Dermis microvascular lymphatic vessel endothelial cell (primary cell): ENCODE data around the gene HMCN1. TPM values are rescaled to one million over a fixed set of nuclear protein-coding genes. Genes with fewer than 3 reads are reported as not detected.
"Not testable (repeated sequence)": the region's sequence is repeated elsewhere in the genome, so short reads cannot be mapped to it uniquely, and the experiment has no call there.

Experiments used
- DNase-seq, 2 donors: peaks; one replicate each; pipeline versions ENCODE4 v3.0.0 to v3.0.0-alpha.2; 2010; ENCODE audit warnings: low read depth in 2 of 2
- total RNA-seq: library from RNA; depleted of rRNA; stranded (reverse); fragments of >200 nt; gene quantifications from 2 replicates; pipeline ENCODE4 v1.2.1, GENCODE V29; 2014

The HMCN1 gene
- total RNA-seq, 1 donor from 2014 or later, result 4.0 TPM

DNA sequence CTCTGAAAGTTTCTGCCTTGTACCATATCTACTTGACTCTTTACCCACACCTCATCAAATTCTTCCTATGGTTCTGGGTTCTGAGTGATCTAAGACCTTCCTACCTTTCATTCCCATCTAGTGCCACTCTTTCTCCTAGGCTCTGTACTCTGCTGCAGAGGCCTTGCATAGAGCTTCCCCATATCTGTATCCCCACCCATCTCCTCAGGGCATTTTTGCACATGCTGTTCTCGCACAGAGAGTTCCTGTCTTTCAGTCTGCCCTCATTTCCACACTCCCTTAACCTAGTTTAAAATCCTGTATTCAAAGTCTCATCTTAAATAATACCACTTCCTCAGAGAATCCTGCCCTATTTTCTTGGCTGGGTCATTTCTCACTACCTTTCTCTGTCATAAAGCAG, 114.8 kb downstream of the HMCN1 start:
- DNase-seq, result no peak

DNA sequence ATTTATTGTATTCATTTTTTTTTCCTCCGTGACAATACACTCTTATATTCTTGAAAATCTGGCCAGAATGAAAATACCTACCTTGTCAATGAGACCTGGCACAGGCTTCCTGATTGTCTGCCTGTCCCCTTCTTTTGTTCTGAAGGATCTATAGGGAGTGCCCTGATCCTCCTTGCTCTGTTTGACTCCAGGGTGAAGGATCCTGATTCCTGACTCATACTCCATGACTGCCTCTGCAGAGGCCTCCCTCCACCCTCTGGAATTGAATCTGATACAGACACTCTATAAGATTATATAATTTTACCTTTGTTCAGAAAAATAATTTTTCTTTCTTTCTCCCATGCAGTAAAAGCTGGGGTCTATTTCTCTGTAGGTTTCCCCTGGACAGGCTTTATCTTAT, 116.2 kb downstream of the HMCN1 start:
- no peak for DNase-seq

DNA sequence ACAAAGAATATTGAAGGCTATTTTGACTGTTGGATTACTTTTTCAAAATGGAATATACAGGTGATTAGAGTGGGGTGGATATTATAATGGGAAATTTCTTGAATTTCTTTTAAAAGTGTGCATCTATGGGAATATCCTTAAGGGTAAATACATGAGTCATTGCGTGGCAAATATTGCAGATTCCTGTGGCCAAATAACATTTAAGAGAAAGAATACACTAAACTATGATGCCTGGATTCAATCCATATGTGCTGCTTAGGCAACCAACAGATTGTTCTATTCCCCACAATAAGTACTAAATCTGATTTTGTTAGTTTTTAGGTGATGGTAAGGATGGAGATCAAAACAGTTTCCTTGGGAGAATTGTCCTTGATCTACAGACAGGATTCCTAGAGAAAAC, 119.5 kb downstream of the HMCN1 start:
- no peak for DNase-seq

DNA sequence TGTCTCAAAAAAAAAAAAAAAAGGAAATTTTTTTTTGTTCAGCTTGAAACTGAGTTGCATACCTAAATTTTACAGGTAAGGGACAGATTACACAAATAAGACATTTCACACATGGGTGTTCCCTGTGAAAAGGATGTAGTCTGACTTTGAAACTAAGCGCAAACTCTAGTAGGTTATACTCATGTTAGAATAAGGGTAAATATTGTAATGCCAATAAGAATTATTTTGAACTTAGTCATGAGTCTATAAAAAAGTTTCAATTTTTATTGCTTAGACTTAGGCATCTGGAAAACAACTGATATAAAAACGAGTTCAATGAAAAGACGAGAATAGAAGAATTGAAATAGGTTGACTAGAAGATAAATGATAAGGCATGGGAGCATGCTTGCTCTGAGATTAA, 122.3 kb downstream of the HMCN1 start:
- DNase-seq, result no peak

DNA sequence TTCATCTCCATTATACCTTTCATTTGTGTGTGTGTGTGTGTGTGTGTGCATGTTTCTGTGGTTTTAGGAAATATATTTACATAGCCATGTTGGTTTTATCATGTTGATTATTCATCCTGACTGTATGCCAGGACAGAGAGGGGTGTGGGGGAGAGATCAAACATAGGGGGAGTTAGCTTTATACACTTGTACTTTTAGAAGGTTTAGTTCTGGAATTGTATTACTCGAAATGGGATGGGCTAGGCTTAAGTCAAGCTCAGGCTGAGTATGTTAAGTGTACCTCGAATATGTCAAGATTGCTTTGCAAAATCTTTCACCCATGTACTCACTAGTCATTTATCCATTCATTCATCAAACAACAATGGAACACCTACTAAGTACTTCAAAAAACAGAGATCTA, 123.3 kb downstream of the HMCN1 start:
- DNase-seq, result no peak

DNA sequence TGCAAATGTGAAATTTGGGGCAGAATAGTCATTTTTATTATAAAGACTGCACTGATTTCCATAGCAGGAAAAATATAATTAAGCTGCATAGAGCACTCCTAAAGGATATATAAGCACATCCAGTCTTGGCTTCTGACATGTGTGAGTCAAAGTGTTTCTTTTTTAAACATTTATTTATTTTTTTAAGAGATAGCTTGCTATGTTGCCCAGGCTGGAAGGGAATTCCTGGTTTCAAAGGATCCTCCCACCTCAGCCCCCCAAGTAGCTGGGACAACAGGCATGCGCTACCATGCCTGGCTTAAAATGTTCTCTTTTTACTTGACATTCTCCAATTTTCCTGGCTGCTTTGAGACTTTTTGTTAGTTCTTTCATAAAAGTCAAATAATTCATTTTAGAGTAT, 126.1 kb downstream of the HMCN1 start:
- DNase-seq, result no peak

DNA sequence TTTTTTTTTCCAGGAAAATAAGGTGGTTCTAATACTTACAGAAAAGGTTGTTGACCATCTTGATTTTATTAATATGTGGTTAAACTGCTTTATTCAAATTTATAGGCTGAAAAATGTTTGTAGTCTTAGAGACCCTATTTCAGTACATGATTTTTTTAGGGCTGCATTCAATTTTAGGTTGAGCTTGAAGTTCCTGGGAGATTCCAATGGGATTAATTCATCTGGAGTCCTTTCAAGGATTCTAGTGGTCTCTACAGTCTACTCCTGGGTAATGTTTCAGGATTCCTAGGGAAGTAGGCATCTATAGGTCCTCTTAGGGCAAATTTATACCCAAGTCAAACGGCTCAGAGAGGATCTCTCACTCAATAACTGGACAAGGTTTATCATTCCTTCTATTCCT, 126.7 kb downstream of the HMCN1 start:
- DNase-seq, result no peak

DNA sequence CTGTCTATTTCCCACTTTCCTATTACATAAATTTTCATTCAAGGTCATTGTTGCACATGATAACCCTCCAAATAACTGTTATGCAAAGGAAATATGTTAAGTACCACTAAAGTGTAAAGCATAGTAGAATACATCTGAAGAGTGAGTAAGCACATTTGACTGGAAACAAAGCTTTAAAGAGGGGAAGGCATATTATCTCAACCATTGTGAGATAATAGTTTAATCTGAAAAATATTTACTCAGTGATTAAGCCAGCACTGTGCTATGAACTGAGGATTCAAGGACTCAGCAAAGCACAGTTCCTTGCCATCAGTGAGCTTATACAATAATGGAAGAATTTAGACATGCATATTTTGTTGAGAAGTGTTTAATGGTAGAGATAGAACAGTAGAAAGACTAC, 127.4 kb downstream of the HMCN1 start:
- peak in 1 of 2 donors; percentile 5 for DNase-seq

DNA sequence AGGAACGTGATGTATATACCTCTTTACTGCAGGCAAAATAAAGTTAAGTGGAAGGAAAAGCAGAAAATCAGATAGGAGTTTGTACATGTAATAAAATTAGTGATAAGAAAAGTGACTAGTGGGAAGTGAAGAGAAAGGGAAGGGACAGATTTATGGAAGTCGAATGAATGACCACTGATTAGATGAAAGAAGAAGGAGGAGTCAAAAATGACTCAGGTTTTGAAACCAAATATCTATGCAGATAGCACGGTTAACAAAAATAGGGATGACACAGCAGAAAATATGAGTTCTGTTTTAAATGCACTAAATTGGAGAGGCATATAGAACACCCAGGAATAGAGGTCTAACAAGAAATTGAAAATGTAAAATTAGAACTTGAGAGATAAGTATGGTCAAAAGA, 128.0 kb downstream of the HMCN1 start:
- DNase-seq, result peak in 1 of 2 donors; percentile 1

DNA sequence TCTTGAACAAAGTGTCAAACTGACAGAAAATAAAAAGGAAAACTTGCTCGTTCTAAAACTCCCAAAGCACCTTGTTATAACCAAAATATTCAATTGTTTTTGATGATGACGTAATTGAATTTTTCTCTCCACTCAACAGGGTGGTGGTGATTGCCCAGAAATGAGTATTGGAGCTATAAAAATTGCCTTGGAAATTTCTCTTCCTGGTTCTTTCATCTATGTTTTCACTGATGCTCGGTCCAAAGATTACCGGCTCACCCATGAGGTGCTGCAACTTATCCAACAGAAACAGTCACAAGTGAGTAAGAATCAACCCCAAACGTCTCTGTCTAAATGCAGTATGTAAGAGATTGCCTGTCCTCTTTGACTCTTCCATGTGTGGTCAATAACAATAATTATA, 130.1 kb downstream of the HMCN1 start:
- no peak for DNase-seq

DNA sequence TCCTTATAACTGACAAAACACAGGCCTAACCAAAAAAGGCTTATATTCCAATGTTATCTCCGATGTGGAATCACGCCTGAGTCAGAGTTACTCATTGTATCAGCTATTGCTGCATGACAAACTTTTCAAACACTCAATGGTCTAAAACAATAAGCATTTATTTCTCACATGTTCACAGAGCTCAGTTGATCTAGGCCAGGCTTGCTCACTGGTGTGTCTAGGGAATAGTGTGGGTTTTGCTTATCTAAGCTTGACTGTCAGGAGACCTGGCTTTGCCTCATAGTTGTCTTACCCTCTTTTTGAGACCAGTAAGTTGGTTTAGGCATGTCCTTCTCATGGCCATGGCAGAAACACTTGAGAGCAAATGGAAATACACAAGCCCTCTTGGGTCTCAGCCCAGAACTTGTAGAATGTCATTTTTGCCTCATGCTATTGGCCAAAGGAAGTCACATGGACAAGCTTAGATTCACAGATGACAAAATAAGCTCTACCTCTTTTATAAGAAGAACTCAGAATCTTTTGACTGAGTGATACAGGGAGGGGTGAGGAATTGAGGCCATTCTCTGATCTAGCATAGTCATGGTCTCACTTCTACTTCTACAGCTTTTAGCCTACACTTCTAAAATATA, 130.8 kb downstream of the HMCN1 start:
- DNase-seq, result peak in 1 of 2 donors; percentile 15

DNA sequence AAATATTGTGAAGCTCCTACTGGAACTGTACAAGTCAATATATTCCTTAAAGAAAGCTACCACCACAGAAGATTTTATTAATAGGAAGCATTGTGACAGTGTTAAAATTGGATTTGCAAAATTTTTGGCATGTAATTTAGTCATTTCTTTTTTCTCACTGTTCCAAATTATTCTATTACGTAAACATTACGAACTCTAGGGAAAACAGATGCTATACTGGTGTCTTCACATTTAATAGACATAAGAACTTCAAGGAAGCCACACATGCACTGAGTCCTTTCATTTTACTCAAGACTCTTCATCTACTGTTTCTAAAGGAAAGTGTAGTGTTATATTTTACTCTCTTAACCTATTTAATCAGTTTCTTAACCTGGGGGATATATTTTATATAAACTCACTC, 135.4 kb downstream of the HMCN1 start:
- no peak for DNase-seq

DNA sequence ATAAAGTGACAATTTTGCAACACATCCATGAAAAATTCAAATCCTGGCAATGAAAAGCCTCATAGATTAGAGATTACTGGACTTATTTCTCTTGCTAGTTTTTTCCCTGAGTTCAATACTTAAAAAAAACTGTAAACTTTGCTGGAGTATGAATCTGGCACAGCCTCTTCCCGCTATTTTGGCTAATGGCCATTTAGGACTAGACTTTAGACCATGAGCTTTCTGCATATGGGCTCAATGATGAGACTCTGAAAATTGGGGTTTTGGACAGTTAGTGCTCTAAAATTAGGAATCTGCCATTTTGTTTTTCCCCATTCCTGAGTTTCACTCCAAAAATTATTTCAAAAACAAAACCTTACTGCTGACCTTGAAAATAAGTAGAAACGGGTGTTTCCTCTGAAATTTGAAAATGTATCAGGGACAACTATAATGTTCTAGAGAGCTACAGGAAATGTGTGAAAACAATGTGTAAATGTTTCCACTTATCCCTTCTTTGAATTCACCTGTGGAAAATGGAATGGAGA, 137.5 kb downstream of the HMCN1 start:
- DNase-seq, result peak; percentile 7 to 53

DNA sequence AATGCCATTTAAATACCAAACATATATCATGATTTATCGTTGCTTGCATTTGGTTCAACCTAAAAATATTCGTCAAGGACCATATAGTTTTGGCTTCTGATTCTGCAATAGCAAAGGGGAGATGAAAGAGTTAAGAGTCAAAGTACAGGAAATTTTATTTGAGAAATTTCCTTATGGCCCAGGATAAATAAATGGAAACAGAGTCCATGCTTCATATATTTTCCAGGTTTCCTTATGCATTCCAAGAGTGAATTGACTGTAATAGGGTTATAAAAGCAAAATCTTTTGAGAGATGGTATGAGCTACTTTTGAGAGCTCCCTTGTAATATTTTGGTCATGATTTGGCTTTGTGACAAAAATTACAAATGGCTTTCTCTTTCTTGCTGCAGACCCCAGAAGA, 140.1 kb downstream of the HMCN1 start:
- no peak for DNase-seq

DNA sequence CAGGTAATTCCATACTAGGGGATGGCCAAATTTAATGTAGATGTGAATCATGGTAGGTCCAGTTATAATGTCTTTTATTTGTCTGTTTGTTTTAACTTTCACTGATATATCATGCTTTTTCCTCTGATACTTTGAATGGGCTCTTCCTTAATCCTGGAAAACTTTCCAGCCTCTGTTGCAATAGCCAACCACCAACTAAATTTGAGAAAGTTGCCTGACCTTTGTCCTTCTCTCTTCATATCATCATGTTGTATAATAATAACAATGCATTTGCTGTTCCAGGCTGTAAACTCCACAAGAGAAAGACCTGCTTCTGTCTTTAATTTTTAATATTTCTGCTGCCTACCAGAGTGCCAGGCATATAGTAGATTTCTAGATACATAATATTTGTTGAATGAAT, 146.1 kb downstream of the HMCN1 start:
- no peak for DNase-seq

DNA sequence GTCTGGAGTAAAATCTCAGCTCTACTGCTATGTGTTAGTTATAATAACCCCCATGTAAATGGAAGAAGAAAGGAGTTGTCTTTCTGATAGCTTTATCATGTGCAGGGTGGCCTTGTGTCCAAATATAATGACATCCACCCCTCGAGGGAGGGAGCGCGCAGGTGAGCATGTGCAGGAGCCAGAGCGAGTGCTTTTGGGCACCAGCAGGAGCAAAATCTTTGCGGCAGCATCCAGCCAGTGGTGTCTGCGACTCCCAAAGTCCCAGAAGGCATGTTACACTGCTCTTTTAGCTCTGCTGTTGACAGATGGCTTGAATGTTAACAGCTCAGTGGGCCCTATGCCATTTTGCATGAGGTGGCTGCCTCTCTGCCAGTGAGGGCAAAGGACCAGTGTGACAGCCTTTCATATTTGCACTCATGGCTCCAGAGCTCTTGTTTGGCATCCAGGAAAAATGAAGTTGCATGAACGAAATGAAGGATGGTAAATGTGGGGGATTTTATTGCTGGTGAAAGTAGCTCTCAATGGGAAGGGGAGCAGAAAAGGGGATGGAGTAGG, 146.7 kb downstream of the HMCN1 start:
- no peak for DNase-seq

DNA sequence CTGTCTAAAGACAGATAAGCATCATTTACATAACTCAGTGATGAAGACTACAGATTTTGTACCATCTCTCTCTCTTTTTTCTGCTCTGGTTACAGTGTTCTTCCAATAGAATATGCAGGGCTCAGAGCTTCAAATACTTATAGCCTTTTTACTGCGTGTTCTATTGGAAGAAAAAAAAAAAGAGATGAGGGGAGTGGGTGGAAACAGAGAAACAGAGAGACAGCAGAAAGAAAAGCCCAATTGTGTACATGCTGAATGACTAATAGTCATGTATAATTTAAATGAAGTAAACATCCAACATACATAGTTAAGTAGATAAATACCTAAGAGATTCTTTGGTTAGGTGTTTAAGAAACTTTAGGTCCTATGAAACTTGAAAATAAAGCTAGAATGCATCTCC, 151.9 kb downstream of the HMCN1 start:
- no peak for DNase-seq

DNA sequence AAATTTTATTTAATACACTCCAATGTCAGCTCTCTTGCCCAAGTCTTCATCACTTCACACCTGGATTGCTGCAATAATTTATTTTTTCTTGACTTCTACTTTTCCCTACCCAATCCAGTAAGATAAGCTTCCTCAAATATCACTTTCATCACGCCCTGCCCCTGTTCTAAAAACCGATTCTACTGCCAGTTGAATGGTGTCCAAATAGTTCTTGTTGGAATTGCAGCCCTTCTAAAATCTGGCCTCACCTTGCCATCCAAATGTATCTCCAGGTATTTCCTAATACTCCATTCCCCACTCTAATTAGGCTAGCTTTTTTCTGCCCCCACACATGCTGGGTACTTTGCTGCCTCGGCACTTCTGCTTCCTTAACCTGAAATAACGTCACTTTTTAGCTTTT, 152.5 kb downstream of the HMCN1 start:
- no peak for DNase-seq

DNA sequence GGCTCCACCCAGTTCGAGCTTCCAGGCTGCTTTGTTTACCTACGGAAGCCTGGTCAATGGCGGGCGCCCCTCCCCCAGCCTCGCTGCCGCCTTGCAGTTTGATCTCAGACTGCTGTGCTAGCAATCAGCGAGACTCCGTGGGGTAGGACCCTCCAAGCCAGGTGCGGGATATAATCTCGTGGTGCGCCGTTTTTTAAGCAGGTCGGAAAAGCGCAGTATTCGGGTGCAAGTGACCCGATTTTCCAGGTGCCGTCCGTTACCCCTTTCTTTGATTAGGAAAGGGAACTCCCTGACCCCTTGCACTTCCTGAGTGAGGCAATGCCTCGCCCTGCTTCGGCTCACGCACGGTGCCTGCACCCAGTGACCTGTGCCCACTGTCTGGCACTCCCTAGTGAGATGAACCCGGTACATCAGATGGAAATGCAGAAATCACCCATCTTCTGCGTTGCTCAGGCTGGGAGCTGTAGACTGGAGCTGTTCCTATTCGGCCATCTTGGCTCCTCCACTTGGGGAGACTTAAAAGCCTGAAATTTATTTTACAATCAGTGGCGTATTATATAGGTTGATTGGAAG, 158.7 kb downstream of the HMCN1 start:
- DNase-seq, result not testable (repeated sequence)

DNA sequence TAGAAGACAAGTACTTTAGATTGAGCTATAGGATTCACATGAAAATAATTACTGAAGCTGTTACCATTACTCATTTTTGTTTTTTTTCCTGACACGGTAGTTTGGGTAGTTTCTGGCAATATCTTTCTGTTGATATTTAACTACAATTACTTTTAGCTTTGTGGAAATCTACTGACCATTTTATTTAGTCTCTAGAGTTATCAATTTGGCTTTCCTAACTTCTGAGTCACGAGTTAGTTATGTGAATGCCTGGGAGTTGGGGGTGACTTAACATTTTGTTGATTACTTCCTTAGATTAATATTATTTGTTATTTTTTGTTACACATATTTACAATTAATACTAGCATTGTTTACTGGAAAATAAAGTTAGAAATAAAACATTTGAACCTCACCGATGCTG, 160.6 kb downstream of the HMCN1 start:
- no peak for DNase-seq

DNA sequence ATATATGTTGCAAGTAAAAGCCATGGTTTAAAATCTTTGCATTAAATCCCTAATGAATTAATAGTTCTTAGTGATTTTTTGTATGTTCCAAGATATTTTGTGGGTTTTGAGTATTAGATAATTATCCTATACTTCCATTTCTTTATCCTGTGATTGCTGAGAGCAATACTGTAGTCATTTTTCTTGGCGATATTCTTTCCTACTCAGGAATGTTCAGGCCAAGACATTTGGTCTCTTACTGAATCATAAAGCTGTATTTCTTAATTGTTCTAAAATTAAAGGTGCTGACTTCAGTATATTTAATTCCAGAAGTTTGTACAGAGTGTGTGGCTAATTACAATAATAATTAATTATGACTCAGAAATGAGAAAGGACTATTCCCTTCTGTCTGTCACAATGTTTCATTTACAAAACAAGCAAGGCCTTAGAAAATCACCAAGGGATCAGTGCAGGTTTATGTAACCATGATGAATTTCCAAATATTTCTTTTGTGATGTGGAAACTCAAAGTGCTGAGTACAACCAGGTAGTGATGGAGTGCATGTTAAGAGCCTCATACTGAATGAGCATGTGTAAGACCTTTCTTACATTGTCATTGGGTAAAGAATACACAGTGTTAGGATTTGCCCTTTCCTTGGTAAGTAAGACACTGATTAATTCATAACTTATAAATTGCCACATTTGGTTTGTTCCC, 161.2 kb downstream of the HMCN1 start:
- DNase-seq, result no peak

DNA sequence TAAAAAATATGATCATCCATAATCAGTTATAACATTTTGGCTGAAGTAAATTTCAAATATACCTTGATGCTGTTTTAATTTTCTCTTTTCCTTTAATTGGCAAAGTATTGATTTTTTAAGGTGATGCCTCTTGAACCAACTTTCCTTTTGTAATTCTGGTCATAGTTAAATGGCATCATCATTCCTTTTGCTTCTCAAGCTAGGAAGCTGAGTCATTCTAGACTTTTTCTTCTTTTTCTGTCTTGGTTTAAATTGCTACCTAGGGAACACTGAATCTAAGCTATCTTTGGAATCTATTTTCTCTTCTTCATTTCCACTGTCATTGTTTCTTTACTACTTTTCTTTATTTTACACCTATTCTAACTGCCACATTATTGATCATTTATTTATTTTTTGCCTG, 162.7 kb downstream of the HMCN1 start:
- no peak for DNase-seq

DNA sequence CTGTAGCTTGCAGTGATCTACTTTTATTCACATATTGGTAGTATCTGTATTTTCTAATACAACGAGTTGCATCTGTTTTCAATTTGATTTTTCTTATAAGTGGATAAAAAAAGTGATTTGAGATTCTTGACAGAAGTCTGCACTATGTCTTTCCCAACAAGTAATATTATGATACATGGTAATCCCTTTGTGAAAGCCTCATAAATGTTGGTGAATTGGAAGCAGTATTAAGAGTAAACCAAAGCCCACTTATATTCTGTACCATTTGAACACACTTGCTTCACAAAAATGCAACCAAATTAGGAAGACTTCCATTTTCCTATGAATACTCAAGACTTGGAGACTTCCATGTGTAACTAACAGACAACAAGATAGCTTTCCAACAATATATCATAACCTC, 172.0 kb downstream of the HMCN1 start:
- no peak for DNase-seq
